Neural crest cell (in vitro differentiated cells): ENCODE measurements around the gene USP10. TPM values are rescaled to one million over a fixed set of nuclear protein-coding genes. Genes with fewer than 3 reads are reported as not detected.

Source experiments
- DNase-seq: peaks from one replicate; pipeline ENCODE4 v3.0.0; 2021; ENCODE audit warnings: low read depth, mixed read lengths, low spot score
- H3K27ac Mint-ChIP-seq: one replicate; pipeline ENCODE4 v1.8.0; 2021; ENCODE audit warnings: mild to moderate bottlenecking, mixed read lengths; ENCODE audit not compliant: unreplicated experiment
- H3K27me3 Mint-ChIP-seq: 2 replicates; pipeline ENCODE4 v1.8.0; 2021; ENCODE audit warnings: low read depth, mild to moderate bottlenecking, mixed read lengths
- H3K36me3 Mint-ChIP-seq: 2 replicates; pipeline ENCODE4 v1.8.0; 2021; ENCODE audit warnings: low read depth, mild to moderate bottlenecking, mixed read lengths
- H3K4me1 Mint-ChIP-seq: 2 replicates; pipeline ENCODE4 v1.8.0; 2021; ENCODE audit warnings: mixed read lengths
- H3K4me3 Mint-ChIP-seq: one replicate; pipeline ENCODE4 v1.8.0; 2021; ENCODE audit warnings: mild to moderate bottlenecking, mixed read lengths
- H3K9me3 Mint-ChIP-seq: 2 replicates; pipeline ENCODE4 v1.8.0; 2021; ENCODE audit warnings: mixed read lengths
- total RNA-seq: library from RNA; stranded (reverse); gene quantifications from 2 replicates; pipeline ENCODE4 v1.2.1, GENCODE V29; 2021
- TF ChIP-seq, protein P1 (sequence below): fragments of 200-600 bp; sonication (generic); conservative IDR thresholded peaks from 2 replicates; pipeline ENCODE4 v1.5.0; 2021; ENCODE audit warnings: antibody characterized with exemption, mild to moderate bottlenecking

USP10 gene
- total RNA-seq, 1 donor from 2014 or later: 149 TPM

DNA sequence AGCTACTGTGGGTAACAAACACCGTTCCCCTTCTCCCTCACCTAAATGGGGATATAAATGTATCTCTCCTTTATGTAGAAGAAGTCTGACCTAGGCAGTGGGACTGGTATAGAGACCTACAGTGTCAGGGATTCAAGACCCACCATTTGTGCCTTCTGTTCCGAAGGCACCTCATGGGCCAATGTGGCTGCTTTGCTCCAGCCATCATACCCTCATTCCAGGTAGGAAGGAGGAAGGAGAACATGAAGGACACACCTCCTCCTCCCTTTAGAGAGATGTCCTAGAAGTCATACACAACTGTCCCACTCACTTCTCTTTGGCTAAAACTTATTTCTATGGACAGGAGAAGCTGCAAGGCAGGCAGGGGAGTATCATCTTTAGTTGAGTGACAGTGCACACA is 111.7 kb downstream of the USP10 start:
- Mint-ChIP-seq H3K4me1 (no peaks in the 10 kb centered on the region), H3K36me3 (no peaks in the 10 kb centered on the region), H3K27me3 (peaks cover 34% of the 10 kb centered on the region), H3K4me3 (no peak overlapping the region), H3K27ac (no peak overlapping the region), H3K9me3 (no peaks in the 10 kb centered on the region)
- no peak for DNase-seq
- TF ChIP-seq, protein P1, sequence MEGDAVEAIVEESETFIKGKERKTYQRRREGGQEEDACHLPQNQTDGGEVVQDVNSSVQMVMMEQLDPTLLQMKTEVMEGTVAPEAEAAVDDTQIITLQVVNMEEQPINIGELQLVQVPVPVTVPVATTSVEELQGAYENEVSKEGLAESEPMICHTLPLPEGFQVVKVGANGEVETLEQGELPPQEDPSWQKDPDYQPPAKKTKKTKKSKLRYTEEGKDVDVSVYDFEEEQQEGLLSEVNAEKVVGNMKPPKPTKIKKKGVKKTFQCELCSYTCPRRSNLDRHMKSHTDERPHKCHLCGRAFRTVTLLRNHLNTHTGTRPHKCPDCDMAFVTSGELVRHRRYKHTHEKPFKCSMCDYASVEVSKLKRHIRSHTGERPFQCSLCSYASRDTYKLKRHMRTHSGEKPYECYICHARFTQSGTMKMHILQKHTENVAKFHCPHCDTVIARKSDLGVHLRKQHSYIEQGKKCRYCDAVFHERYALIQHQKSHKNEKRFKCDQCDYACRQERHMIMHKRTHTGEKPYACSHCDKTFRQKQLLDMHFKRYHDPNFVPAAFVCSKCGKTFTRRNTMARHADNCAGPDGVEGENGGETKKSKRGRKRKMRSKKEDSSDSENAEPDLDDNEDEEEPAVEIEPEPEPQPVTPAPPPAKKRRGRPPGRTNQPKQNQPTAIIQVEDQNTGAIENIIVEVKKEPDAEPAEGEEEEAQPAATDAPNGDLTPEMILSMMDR: no peak

DNA sequence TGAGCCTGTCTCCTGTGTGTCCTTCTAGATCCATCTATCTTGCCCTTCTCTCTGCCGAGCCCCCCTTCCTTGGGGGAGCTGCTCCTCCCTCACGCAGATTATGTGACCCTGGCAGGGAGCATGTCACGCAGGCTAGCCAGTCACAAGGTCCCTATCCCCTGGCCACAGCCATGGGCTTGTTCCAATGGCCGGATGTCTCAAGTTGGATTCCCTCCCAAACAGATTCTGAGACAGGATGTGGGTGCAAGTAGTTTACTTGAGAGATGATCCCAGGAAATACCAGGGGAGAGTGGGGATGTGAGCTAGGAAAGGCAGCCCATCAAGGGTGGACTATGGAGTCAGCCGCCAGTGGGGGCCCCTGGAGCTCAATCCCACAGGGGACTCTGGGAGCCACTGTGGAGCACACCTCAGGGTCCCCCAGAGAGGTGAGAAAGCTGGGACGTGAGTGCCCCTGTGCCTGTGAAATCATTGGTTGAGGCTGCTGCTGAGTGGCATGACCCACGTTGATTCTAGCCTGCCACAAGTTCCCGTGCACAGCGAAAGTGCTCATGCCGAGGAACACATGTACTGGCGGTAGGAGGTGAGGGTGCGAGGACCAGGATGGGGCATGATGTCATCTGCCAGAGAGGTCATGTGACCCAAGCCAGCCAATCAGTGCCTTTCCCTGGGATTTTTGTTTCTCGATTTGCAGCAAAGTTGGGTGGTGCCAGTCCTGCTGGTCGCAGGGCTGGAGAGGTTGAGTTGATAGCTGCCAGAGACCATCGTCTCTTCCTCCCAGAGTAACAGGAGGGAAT is 113.5 kb downstream of the USP10 start:
- no peaks in the 10 kb centered on the region for H3K36me3 Mint-ChIP-seq
- TF ChIP-seq, protein P1: no peak
- H3K27me3 Mint-ChIP-seq: peaks cover 41% of the 10 kb centered on the region
- H3K4me3 Mint-ChIP-seq: no peak overlapping the region
- H3K4me1 Mint-ChIP-seq: no peaks in the 10 kb centered on the region
- no peak for DNase-seq
- H3K27ac Mint-ChIP-seq: no peak overlapping the region
- no peaks in the 10 kb centered on the region for H3K9me3 Mint-ChIP-seq

DNA sequence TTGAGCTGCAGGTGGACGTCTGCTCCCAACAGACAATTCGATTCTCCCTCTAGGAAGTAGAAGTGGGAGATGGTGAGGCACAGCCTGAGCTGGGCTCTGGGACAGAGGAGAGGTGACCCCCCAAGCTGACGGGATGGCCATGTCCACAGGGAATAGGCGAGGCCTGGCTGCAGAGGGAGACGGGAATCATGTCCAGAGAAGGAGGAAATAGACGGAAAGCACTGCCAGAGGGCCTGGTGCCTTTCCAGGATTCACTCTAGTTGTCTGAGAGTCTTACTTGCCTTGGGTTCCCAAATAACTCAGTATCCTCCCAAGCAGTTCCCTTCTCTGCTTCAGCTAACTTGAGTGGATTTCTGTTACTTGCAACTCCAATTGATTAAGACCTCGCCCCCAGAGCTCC is 115.7 kb downstream of the USP10 start:
- TF ChIP-seq, protein P1: no peak
- no peaks in the 10 kb centered on the region for H3K36me3 Mint-ChIP-seq
- peaks cover 57% of the 10 kb centered on the region for H3K27me3 Mint-ChIP-seq
- no peak for DNase-seq
- no peak overlapping the region for H3K27ac Mint-ChIP-seq
- H3K9me3 Mint-ChIP-seq: no peaks in the 10 kb centered on the region
- H3K4me3 Mint-ChIP-seq: no peak overlapping the region
- peaks cover 12% of the 10 kb centered on the region for H3K4me1 Mint-ChIP-seq

DNA sequence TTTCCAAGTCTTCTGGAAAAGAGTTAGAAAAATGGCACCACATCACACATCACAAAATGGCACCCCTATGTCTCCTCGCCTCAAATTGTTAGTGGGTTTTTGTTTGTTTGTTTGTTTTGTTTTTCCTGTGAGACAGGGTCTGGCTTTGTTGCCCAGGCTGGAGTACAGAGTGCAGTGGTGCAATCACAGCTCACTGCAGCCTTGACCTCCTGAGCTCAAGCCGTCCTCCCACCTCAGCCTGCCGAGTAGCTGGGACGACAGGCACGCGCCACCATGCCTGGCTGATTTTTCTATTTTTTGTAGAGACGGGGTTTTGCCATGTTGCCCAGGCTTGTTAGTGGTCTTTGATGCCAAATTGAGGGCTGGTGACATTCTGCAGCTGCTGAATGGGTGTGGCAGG is 116.2 kb downstream of the USP10 start:
- peaks cover 61% of the 10 kb centered on the region for H3K27me3 Mint-ChIP-seq
- TF ChIP-seq, protein P1: no peak
- H3K9me3 Mint-ChIP-seq: no peaks in the 10 kb centered on the region
- peaks cover 14% of the 10 kb centered on the region for H3K4me1 Mint-ChIP-seq
- no peak overlapping the region for H3K27ac Mint-ChIP-seq
- no peak overlapping the region for H3K4me3 Mint-ChIP-seq
- H3K36me3 Mint-ChIP-seq: no peaks in the 10 kb centered on the region
- DNase-seq: no peak

DNA sequence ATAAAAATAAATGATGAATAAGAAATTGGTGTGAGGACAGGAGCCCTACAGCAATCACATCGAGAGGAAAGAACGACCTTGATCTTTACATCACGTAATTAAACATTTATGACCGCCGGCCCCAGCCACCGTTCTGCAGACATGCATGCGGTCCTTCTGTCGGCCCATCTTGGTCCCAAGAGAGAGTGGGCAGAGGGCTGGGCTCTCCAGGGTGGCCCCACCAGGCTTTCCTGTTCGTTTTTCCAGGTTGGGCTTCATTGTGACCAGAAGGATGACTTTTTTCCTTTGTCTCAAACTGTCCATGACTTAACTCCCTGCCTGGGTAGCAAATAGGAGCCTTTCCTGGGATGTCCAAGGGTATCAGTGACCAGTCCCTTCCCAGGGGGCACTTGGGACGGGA is 116.7 kb downstream of the USP10 start:
- DNase-seq: no peak
- H3K36me3 Mint-ChIP-seq: no peaks in the 10 kb centered on the region
- peaks cover 14% of the 10 kb centered on the region for H3K4me1 Mint-ChIP-seq
- no peak overlapping the region for H3K4me3 Mint-ChIP-seq
- TF ChIP-seq, protein P1: no peak
- H3K27me3 Mint-ChIP-seq: peaks cover 64% of the 10 kb centered on the region
- no peaks in the 10 kb centered on the region for H3K9me3 Mint-ChIP-seq
- H3K27ac Mint-ChIP-seq: no peak overlapping the region
